Liver (tissue), 3 donors: ENCODE data around the gene TXK.

Experiments used
- JUND ChIP-seq, 2 donors: IDR thresholded peaks; 2 replicates each; pipeline ENCODE4 v1.6.1; 2016; ENCODE audit warnings: antibody characterized with exemption in 2 of 2
- TF ChIP-seq, protein P1 (sequence below): fragments of 150-350 bp; IDR thresholded peaks from 2 replicates; pipeline ENCODE4 v1.5.1; 2017; ENCODE audit warnings: improper control_type of control experiment, low read depth, low read length; ENCODE audit not compliant: missing input control
- TF ChIP-seq, protein P2 (sequence below): IDR thresholded peaks from 2 replicates; pipeline ENCODE4 v1.6.1; 2016; ENCODE audit warnings: antibody characterized with exemption, mild to moderate bottlenecking
- donor health status: healthy.
- donor health status: healthy.

DNA sequence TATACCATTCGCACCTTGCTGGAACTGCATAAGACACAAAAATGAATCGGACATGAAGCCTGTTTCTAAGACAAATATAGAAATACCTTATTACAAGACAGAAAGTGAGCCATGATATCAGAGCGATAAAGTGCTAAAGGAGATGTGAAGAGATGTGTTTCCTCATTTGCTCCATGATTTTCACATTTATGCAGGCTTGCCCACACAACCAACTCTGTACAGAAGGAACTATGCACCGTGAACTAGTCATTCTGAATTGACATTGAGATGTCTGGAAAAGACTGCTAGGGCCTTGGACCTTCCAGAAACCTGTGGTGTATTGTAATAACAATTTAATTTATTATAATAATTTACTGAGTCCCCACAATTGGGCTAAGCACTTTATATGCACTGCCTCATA is 38.6 kb upstream of the TXK start:
- TF ChIP-seq, protein P1, sequence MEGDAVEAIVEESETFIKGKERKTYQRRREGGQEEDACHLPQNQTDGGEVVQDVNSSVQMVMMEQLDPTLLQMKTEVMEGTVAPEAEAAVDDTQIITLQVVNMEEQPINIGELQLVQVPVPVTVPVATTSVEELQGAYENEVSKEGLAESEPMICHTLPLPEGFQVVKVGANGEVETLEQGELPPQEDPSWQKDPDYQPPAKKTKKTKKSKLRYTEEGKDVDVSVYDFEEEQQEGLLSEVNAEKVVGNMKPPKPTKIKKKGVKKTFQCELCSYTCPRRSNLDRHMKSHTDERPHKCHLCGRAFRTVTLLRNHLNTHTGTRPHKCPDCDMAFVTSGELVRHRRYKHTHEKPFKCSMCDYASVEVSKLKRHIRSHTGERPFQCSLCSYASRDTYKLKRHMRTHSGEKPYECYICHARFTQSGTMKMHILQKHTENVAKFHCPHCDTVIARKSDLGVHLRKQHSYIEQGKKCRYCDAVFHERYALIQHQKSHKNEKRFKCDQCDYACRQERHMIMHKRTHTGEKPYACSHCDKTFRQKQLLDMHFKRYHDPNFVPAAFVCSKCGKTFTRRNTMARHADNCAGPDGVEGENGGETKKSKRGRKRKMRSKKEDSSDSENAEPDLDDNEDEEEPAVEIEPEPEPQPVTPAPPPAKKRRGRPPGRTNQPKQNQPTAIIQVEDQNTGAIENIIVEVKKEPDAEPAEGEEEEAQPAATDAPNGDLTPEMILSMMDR: no peak
- TF ChIP-seq, protein P2, sequence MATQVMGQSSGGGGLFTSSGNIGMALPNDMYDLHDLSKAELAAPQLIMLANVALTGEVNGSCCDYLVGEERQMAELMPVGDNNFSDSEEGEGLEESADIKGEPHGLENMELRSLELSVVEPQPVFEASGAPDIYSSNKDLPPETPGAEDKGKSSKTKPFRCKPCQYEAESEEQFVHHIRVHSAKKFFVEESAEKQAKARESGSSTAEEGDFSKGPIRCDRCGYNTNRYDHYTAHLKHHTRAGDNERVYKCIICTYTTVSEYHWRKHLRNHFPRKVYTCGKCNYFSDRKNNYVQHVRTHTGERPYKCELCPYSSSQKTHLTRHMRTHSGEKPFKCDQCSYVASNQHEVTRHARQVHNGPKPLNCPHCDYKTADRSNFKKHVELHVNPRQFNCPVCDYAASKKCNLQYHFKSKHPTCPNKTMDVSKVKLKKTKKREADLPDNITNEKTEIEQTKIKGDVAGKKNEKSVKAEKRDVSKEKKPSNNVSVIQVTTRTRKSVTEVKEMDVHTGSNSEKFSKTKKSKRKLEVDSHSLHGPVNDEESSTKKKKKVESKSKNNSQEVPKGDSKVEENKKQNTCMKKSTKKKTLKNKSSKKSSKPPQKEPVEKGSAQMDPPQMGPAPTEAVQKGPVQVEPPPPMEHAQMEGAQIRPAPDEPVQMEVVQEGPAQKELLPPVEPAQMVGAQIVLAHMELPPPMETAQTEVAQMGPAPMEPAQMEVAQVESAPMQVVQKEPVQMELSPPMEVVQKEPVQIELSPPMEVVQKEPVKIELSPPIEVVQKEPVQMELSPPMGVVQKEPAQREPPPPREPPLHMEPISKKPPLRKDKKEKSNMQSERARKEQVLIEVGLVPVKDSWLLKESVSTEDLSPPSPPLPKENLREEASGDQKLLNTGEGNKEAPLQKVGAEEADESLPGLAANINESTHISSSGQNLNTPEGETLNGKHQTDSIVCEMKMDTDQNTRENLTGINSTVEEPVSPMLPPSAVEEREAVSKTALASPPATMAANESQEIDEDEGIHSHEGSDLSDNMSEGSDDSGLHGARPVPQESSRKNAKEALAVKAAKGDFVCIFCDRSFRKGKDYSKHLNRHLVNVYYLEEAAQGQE: no peak
- no peak for TF ChIP-seq JUND (IDR thresholded peaks at IDR 0.05)
